MCF 10A (cell line): Measurements from ENCODE around the gene MRO. TPM values are rescaled to one million over a fixed set of nuclear protein-coding genes. Genes with fewer than 3 reads are reported as not detected.
"Not testable (repeated sequence)": the region's sequence is repeated elsewhere in the genome, so short reads cannot be mapped to it uniquely, and the experiment has no call there.

Source experiments
- BruUV-seq: library from RNA; stranded (reverse); fragments of 400-500 nt; replicated peaks from 2 replicates; lab custom pipeline; 2021; lab: Mats Ljungman, UMichigan
- CTCF ChIA-PET: fragments of 300-600 bp; sonication (Branson Sonifier 250); formaldehyde crosslinking; extraction: SDS; loops from one replicate; lab custom pipeline; 2021; ENCODE audit warnings: antibody characterized with exemption, inconsistent platforms; lab: Yijun Ruan, JAX
- POLR2A ChIA-PET: fragments of 300-600, 350-650 bp; sonication (Branson Sonifier 250); formaldehyde crosslinking; extraction: SDS; loops from one replicate; lab custom pipeline; 2020; ENCODE audit warnings: antibody characterized with exemption, inconsistent platforms; lab: Yijun Ruan, JAX
- DNase-seq: peaks from one replicate; pipeline ENCODE4 v3.0.0-alpha.2; 2018; ENCODE audit not compliant: unreplicated experiment
- H3K27ac Mint-ChIP-seq: one replicate; pipeline ENCODE4 v1.8.0; 2022; ENCODE audit warnings: mild to moderate bottlenecking, low read depth, mixed read lengths; ENCODE audit not compliant: unreplicated experiment
- H3K27me3 Mint-ChIP-seq: one replicate; pipeline ENCODE4 v1.8.0; 2022; ENCODE audit warnings: mixed read lengths; ENCODE audit not compliant: insufficient read depth, unreplicated experiment
- H3K36me3 Mint-ChIP-seq: one replicate; pipeline ENCODE4 v1.8.0; 2022; ENCODE audit warnings: mild to moderate bottlenecking, moderate library complexity, mixed read lengths; ENCODE audit not compliant: insufficient read depth, unreplicated experiment
- H3K4me1 Mint-ChIP-seq: one replicate; pipeline ENCODE4 v1.8.0; 2022; ENCODE audit warnings: mixed read lengths; ENCODE audit not compliant: insufficient read depth, unreplicated experiment
- H3K4me3 Mint-ChIP-seq: one replicate; pipeline ENCODE4 v1.8.0; 2022; ENCODE audit warnings: mild to moderate bottlenecking, moderate library complexity, mixed read lengths; ENCODE audit not compliant: unreplicated experiment
- H3K9me3 Mint-ChIP-seq: one replicate; pipeline ENCODE4 v1.8.0; 2022; ENCODE audit warnings: mixed read lengths; ENCODE audit not compliant: unreplicated experiment
- CTCF ChIP-seq: fragments of 200-600 bp; IDR thresholded peaks from one replicate; pipeline ENCODE4 v1.8.0; 2022; ENCODE audit warnings: antibody characterized with exemption, mild to moderate bottlenecking; ENCODE audit not compliant: unreplicated experiment
- intact Hi-C: fragments of 100-400 bp; cut with micrococcal nuclease; formaldehyde crosslinking; loops from 2 replicates; pipeline ENCODE4 v1.14.1; 2022
- total RNA-seq: library from RNA; stranded (reverse); gene quantifications from 2 replicates; pipeline ENCODE4 v1.2.3, GENCODE V29; 2022

Gene MRO
- total RNA-seq, 1 experiment from 2014 or later, result not detected

GRCh38 chr18:50788284-50788683 is 31.5 kb downstream of the MRO start:
- ChIA-PET POLR2A (no interaction called here), CTCF (interaction anchor here (0.8 to 1.7 kb wide), 4 partner anchors 25 to 281 kb away, joined by 3 to 11 read pairs (median 4); no protein-coding TSS in a partner anchor)
- H3K9me3 Mint-ChIP-seq, result no peaks in the 10 kb centered on the region
- no peaks in the 10 kb centered on the region for H3K4me1 Mint-ChIP-seq
- no peak overlapping the region for H3K4me3 Mint-ChIP-seq
- H3K27me3 Mint-ChIP-seq, result peaks cover 12% of the 10 kb centered on the region
- H3K36me3 Mint-ChIP-seq, result no peaks in the 10 kb centered on the region
- intact Hi-C loops, result no loop called here
- no TSS peak for BruUV-seq
- no peak for TF ChIP-seq CTCF
- no peak overlapping the region for H3K27ac Mint-ChIP-seq
- DNase-seq, result no peak

- no peak for TF ChIP-seq CTCF
- no peaks in the 10 kb centered on the region for H3K4me1 Mint-ChIP-seq
- ChIA-PET POLR2A (no interaction called here), CTCF (interaction anchor here (0.7 to 1.7 kb wide), 2 partner anchors 264 to 279 kb away, joined by 3 to 11 read pairs; no protein-coding TSS in a partner anchor)
- no TSS peak for BruUV-seq
- H3K27ac Mint-ChIP-seq, result no peak overlapping the region
- H3K27me3 Mint-ChIP-seq, result peaks cover 16% of the 10 kb centered on the region
- H3K36me3 Mint-ChIP-seq, result no peaks in the 10 kb centered on the region
- no peak overlapping the region for H3K4me3 Mint-ChIP-seq
- DNase-seq, result no peak
- H3K9me3 Mint-ChIP-seq, result no peaks in the 10 kb centered on the region
- intact Hi-C loops, result no loop called here
Observed at GRCh38 chr18:50786864-50787263, 33.0 kb downstream of the MRO start.

GRCh38 chr18:50783553-50783952 is 36.3 kb downstream of the MRO start:
- Mint-ChIP-seq H3K9me3 (no peaks in the 10 kb centered on the region), H3K27ac (no peak overlapping the region), H3K27me3 (peaks cover 32% of the 10 kb centered on the region), H3K4me3 (no peak overlapping the region), H3K4me1 (no peaks in the 10 kb centered on the region), H3K36me3 (no peaks in the 10 kb centered on the region)
- ChIA-PET CTCF (interaction anchor here (0.8 to 2.4 kb wide), 3 partner anchors 276 to 364 kb away, joined by 3 to 9 read pairs (median 3); no protein-coding TSS in a partner anchor), POLR2A (no interaction called here)
- intact Hi-C loops, result no loop called here
- no TSS peak for BruUV-seq
- no peak for DNase-seq
- TF ChIP-seq CTCF, result no peak

GRCh38 chr18:50779021-50779420 is 40.8 kb downstream of the MRO start:
- H3K4me3 Mint-ChIP-seq, H3K36me3 Mint-ChIP-seq, H3K9me3 Mint-ChIP-seq, BruUV-seq, DNase-seq, H3K27ac Mint-ChIP-seq, H3K4me1 Mint-ChIP-seq, intact Hi-C loops: not testable (repeated sequence)
- ChIA-PET POLR2A (interaction anchor here (0.8 kb wide), 1 partner anchor 256 kb away, joined by 4 read pairs; no protein-coding TSS in a partner anchor), CTCF (interaction anchor here (0.6 to 1.5 kb wide), 6 partner anchors 16 to 350 kb away, joined by 3 to 4 read pairs (median 3); no protein-coding TSS in a partner anchor)
- H3K27me3 Mint-ChIP-seq, result peaks cover 50% of the 10 kb centered on the region
